Loucy (cell line): ENCODE data around the gene SMO.

ENCODE experiments used
- H2AFZ ChIP-seq: fragments of 200-600 bp; sonication (generic); 2 replicates; pipeline ENCODE4 v1.6.0; 2016; ENCODE audit warnings: antibody characterized with exemption, mild to moderate bottlenecking, low read length, moderate library complexity
- H3F3A ChIP-seq: fragments of 200-600 bp; 2 replicates; pipeline ENCODE4 v1.6.0; 2016; ENCODE audit warnings: antibody characterized with exemption, low read depth, mild to moderate bottlenecking
- H3K27me3 ChIP-seq: fragments of 200-600 bp; sonication (generic); 2 replicates; pipeline ENCODE4 v1.6.1; 2014; ENCODE audit warnings: low read length, mild to moderate bottlenecking; ENCODE audit not compliant: insufficient read depth, poor library complexity, severe bottlenecking
- H3K36me3 ChIP-seq: fragments of 200-600 bp; sonication (generic); 2 replicates; pipeline ENCODE4 v1.6.1; 2016; ENCODE audit warnings: low read length; ENCODE audit not compliant: insufficient read depth
- H3K4me1 ChIP-seq: fragments of 200-600 bp; sonication (generic); 2 replicates; pipeline ENCODE4 v1.5.1; 2014; ENCODE audit warnings: low read length, mild to moderate bottlenecking; ENCODE audit not compliant: insufficient read depth, poor library complexity, severe bottlenecking
- H3K4me2 ChIP-seq: fragments of 200-600 bp; sonication (generic); 2 replicates; pipeline ENCODE4 v1.6.0; 2014; ENCODE audit warnings: antibody characterized with exemption, low read length, low read depth, mild to moderate bottlenecking; ENCODE audit not compliant: poor library complexity, severe bottlenecking
- H3K4me3 ChIP-seq: fragments of 200-600 bp; sonication (generic); 2 replicates; pipeline ENCODE4 v1.5.1; 2014; ENCODE audit warnings: low read length, mild to moderate bottlenecking, mixed read lengths; ENCODE audit not compliant: poor library complexity, severe bottlenecking
- H3K79me2 ChIP-seq: fragments of 200-600 bp; sonication (generic); 2 replicates; pipeline ENCODE4 v1.6.1; 2014; ENCODE audit warnings: low read length; ENCODE audit not compliant: insufficient read depth
- H3K9ac ChIP-seq: fragments of 200-600 bp; sonication (generic); 2 replicates; pipeline ENCODE4 v1.6.0; 2014; ENCODE audit warnings: mild to moderate bottlenecking, low read depth, low read length, moderate library complexity; ENCODE audit not compliant: poor library complexity, severe bottlenecking
- H3K9me2 ChIP-seq: fragments of 200-600 bp; sonication (generic); replicated peaks from 2 replicates; pipeline ENCODE4 v1.6.1; 2016; ENCODE audit warnings: low read depth, low read length, mixed read lengths
- H3K9me3 ChIP-seq: fragments of 200-600 bp; sonication (generic); 2 replicates; pipeline ENCODE4 v1.6.1; 2014; ENCODE audit warnings: mild to moderate bottlenecking, antibody characterized with exemption, low read length, low read depth; ENCODE audit not compliant: insufficient read depth
- H4K20me1 ChIP-seq: fragments of 200-600 bp; sonication (generic); 2 replicates; pipeline ENCODE4 v1.6.0; 2014; ENCODE audit warnings: antibody characterized with exemption, low read length, mild to moderate bottlenecking; ENCODE audit not compliant: insufficient read depth, poor library complexity, severe bottlenecking
- CTCF ChIP-seq: fragments of 200-600 bp; sonication (generic); conservative IDR thresholded peaks from 2 replicates; pipeline ENCODE4 v1.5.1; 2014; ENCODE audit warnings: mild to moderate bottlenecking, antibody characterized with exemption, low read length
- EZH2phosphoT487 ChIP-seq: fragments of 200-600 bp; IDR thresholded peaks from 2 replicates; pipeline ENCODE4 v1.6.1; 2018; ENCODE audit warnings: antibody characterized with exemption, mild to moderate bottlenecking, moderate library complexity, borderline replicate concordance

SMO gene

GRCh38 chr7:129187681-129188371 is 607 bp upstream of the SMO start:
- Histone ChIP-seq H3K9ac (peak overlapping the region; percentile 83), H3K27me3 (no peaks in the 10 kb centered on the region), H3K4me1 (peaks cover 37% of the 10 kb centered on the region), H3F3A (no peaks in the 10 kb centered on the region; the same call in 1 of the 2 replicates), H3K9me3 (no peaks in the 10 kb centered on the region), H3K79me2 (peaks cover 25% of the 10 kb centered on the region; the same call in 1 of the 2 replicates), H3K36me3 (no peaks in the 10 kb centered on the region), H3K4me3 (peak overlapping the region; percentile 89), H3K4me2 (peak overlapping the region; percentile 98), H2AFZ (peak overlapping the region; percentile 96), H3K9me2 (no peaks in the 10 kb centered on the region), H4K20me1 (peaks cover 9% of the 10 kb centered on the region)
- TF ChIP-seq CTCF = no peak
- no peak for TF ChIP-seq EZH2phosphoT487

- TF ChIP-seq EZH2phosphoT487 = no peak
- TF ChIP-seq CTCF = no peak
- H4K20me1 ChIP-seq = peaks cover 9% of the 10 kb centered on the region
- H3K4me3 ChIP-seq = peak overlapping the region; percentile 89
- peak overlapping the region; percentile 96 for H2AFZ ChIP-seq
- no peaks in the 10 kb centered on the region for H3K36me3 ChIP-seq
- H3F3A ChIP-seq = no peaks in the 10 kb centered on the region; the same call in 1 of the 2 replicates
- H3K27me3 ChIP-seq = no peaks in the 10 kb centered on the region
- H3K9ac ChIP-seq = peak overlapping the region; percentile 83
- no peaks in the 10 kb centered on the region for H3K9me2 ChIP-seq
- peak overlapping the region; percentile 98 for H3K4me2 ChIP-seq
- H3K4me1 ChIP-seq = peaks cover 37% of the 10 kb centered on the region
- peaks cover 26% of the 10 kb centered on the region; the same call in 1 of the 2 replicates for H3K79me2 ChIP-seq
- no peaks in the 10 kb centered on the region for H3K9me3 ChIP-seq
Observed at GRCh38 chr7:129188892-129189660, 643 bp downstream of the SMO start.

GRCh38 chr7:129189661-129190310 is 1.4 kb downstream of the SMO start:
- peaks cover 37% of the 10 kb centered on the region for H3K4me1 ChIP-seq
- no peaks in the 10 kb centered on the region for H3K36me3 ChIP-seq
- peak overlapping the region; percentile 89 for H3K4me3 ChIP-seq
- peaks cover 31% of the 10 kb centered on the region; the same call in 1 of the 2 replicates for H3K79me2 ChIP-seq
- H3K4me2 ChIP-seq = peak overlapping the region; percentile 98
- no peaks in the 10 kb centered on the region; the same call in 1 of the 2 replicates for H3F3A ChIP-seq
- H2AFZ ChIP-seq = peak overlapping the region; percentile 96; the same call in 1 of the 2 replicates
- no peaks in the 10 kb centered on the region for H3K9me3 ChIP-seq
- peak overlapping the region; percentile 83 for H3K9ac ChIP-seq
- peaks cover 9% of the 10 kb centered on the region for H4K20me1 ChIP-seq
- no peaks in the 10 kb centered on the region for H3K27me3 ChIP-seq
- H3K9me2 ChIP-seq = no peaks in the 10 kb centered on the region
- TF ChIP-seq EZH2phosphoT487 (no peak), CTCF (no peak)
